ENCODE data around the gene WASF3. TPM values are rescaled to one million over a fixed set of nuclear protein-coding genes. Genes with fewer than 3 reads are reported as not detected.

WASF3 gene
- total RNA-seq, 4 donors from 2014 or later: 1.4 to 13.9 (median 2.8) TPM

- Histone ChIP-seq H3K27ac (no peak overlapping the region), H3K9me3 (peaks cover 0 to 21% (median 8%) of the 10 kb centered on the region in 3 donors), H3K27me3 (no peaks in the 10 kb centered on the region), H3K36me3 (no peaks in the 10 kb centered on the region), H3K4me1 (no peaks in the 10 kb centered on the region), H3K4me3 (no peak overlapping the region)
- intact Hi-C loops (cut with DNase I): no loop called here
- WGBS, 2 donors: 85 to 88% methylated on average over 4 of the region's 4 CpGs
- DNase-seq: no peak
- no peak for TF ChIP-seq POLR2A (IDR thresholded peaks at IDR 0.05)
- TF ChIP-seq CTCF (IDR thresholded peaks at IDR 0.05): no peak
These were observed 64.4 kb downstream of the WASF3 start for GRCh38 chr13:26621731-26622401.

- WGBS, 2 donors: 73 to 100% methylated on average over 1 to 3 of the region's 3 CpGs
- H3K27me3 ChIP-seq: no peaks in the 10 kb centered on the region
- TF ChIP-seq CTCF (IDR thresholded peaks at IDR 0.05): no peak
- no peak for TF ChIP-seq POLR2A (IDR thresholded peaks at IDR 0.05)
- H3K4me1 ChIP-seq: no peaks in the 10 kb centered on the region
- no peaks in the 10 kb centered on the region for H3K36me3 ChIP-seq
- DNase-seq: no peak
- peaks cover 0 to 21% (median 8%) of the 10 kb centered on the region in 3 donors for H3K9me3 ChIP-seq
- no peak overlapping the region for H3K27ac ChIP-seq
- intact Hi-C loops (cut with DNase I): no loop called here
- no peak overlapping the region for H3K4me3 ChIP-seq
These were observed 65.6 kb downstream of the WASF3 start for GRCh38 chr13:26623125-26623524.

- Histone ChIP-seq H3K27ac (no peak overlapping the region), H3K4me3 (no peak overlapping the region), H3K9me3 (peaks cover 0 to 21% (median 8%) of the 10 kb centered on the region in 3 donors), H3K36me3 (no peaks in the 10 kb centered on the region), H3K27me3 (no peaks in the 10 kb centered on the region), H3K4me1 (no peaks in the 10 kb centered on the region)
- DNase-seq: no peak
- 86 to 88% methylated on average over 1 of the region's 1 CpG for WGBS, 2 donors
- no peak for TF ChIP-seq CTCF (IDR thresholded peaks at IDR 0.05)
- no peak for TF ChIP-seq POLR2A (IDR thresholded peaks at IDR 0.05)
- intact Hi-C loops (cut with DNase I): no loop called here
These were observed 67.1 kb downstream of the WASF3 start for GRCh38 chr13:26624572-26624971.

GRCh38 chr13:26626271-26626670 lies 68.8 kb downstream of the WASF3 start:
- TF ChIP-seq POLR2A (IDR thresholded peaks at IDR 0.05) (no peak), CTCF (IDR thresholded peaks at IDR 0.05) (no peak)
- no peak for DNase-seq
- Histone ChIP-seq H3K4me3 (no peak overlapping the region), H3K27me3 (no peaks in the 10 kb centered on the region), H3K4me1 (no peaks in the 10 kb centered on the region), H3K27ac (no peak overlapping the region), H3K36me3 (no peaks in the 10 kb centered on the region), H3K9me3 (peaks cover 0 to 21% (median 8%) of the 10 kb centered on the region in 3 donors)
- intact Hi-C loops (cut with DNase I): no loop called here
- 94 to 95% methylated on average over 2 of the region's 2 CpGs for WGBS, 2 donors

- TF ChIP-seq POLR2A (IDR thresholded peaks at IDR 0.05) (no peak), CTCF (IDR thresholded peaks at IDR 0.05) (no peak)
- H3K27ac ChIP-seq: no peak overlapping the region
- H3K27me3 ChIP-seq: no peaks in the 10 kb centered on the region
- no peak for DNase-seq
- no peak overlapping the region for H3K4me3 ChIP-seq
- 97 to 100% methylated on average over 8 of the region's 8 CpGs for WGBS, 2 donors
- H3K9me3 ChIP-seq: peaks cover 0 to 15% (median 5%) of the 10 kb centered on the region in 3 donors
- intact Hi-C loops (cut with DNase I): no loop called here
- no peaks in the 10 kb centered on the region for H3K4me1 ChIP-seq
- H3K36me3 ChIP-seq: no peaks in the 10 kb centered on the region
These were observed 71.2 kb downstream of the WASF3 start for GRCh38 chr13:26628706-26629105.

All from esophagus squamous epithelium (tissue), 5 donors.